ENCODE measurements around the gene CDKN1A.

The CDKN1A gene

GRCh38 chr6:36678488-36679042, at the start of gene CDKN1A (continued):
- TF ChIP-seq FEZF1 (tag by site-specific recombination; IDR thresholded peaks at IDR 0.05) (no peak), ZNF133 (tag by site-specific recombination; IDR thresholded peaks at IDR 0.05) (peak; percentile 43; the same call in 1 of the 2 replicates), GLIS1 (tag by site-specific recombination; IDR thresholded peaks at IDR 0.05) (peak; percentile 53; the same call in 1 of the 2 replicates), ZSCAN4 (tag by site-specific recombination; IDR thresholded peaks at IDR 0.05) (peak; percentile 51), ZNF18 (tag by site-specific recombination; IDR thresholded peaks at IDR 0.05) (peak; percentile 96), ZFHX2 (tag by site-specific recombination; conservative IDR thresholded peaks at IDR 0.05) (no peak; the same call in 1 of the 2 replicates), ZNF707 (tag by site-specific recombination; IDR thresholded peaks at IDR 0.05) (no peak), PATZ1 (tag by site-specific recombination; IDR thresholded peaks at IDR 0.05) (peak; percentile 79), ZNF777 (tag by site-specific recombination; IDR thresholded peaks at IDR 0.05; ENCODE audit: borderline replicate concordance) (0 out of 2 replicates have a peak, but pooled peaks have one; percentile 33), GFI1B (tag by site-specific recombination; IDR thresholded peaks at IDR 0.05) (no peak), ZNF174 (tag by site-specific recombination; IDR thresholded peaks at IDR 0.05) (no peak), ZNF600 (tag by site-specific recombination; IDR thresholded peaks at IDR 0.05) (no peak; the same call in 1 of the 2 replicates), PRDM1 (tag by site-specific recombination; IDR thresholded peaks at IDR 0.05) (no peak), ZNF629 (tag by site-specific recombination; IDR thresholded peaks at IDR 0.05) (no peak), ZBTB48 (tag by site-specific recombination; IDR thresholded peaks at IDR 0.05) (no peak), ZNF324 (tag by site-specific recombination; IDR thresholded peaks at IDR 0.05) (peak; percentile 62), ZNF530 (tag by site-specific recombination; IDR thresholded peaks at IDR 0.05; ENCODE audit: low read depth) (no peak), ZNF157 (tag by site-specific recombination; IDR thresholded peaks at IDR 0.05) (no peak), ZNF449 (tag by site-specific recombination; IDR thresholded peaks at IDR 0.05) (peak; percentile 52; the same call in 1 of the 2 replicates), ZNF529 (tag by site-specific recombination; IDR thresholded peaks at IDR 0.05; ENCODE audit: insufficient replicate concordance) (no peak), ZNF555 (tag by site-specific recombination; conservative IDR thresholded peaks at IDR 0.05) (no peak), MYNN (tag by site-specific recombination; IDR thresholded peaks at IDR 0.05; ENCODE audit: borderline replicate concordance) (no peak), GLIS2 (tag by site-specific recombination; IDR thresholded peaks at IDR 0.05) (peak; percentile 91; the same call in 1 of the 2 replicates), ZNF416 (tag by site-specific recombination; IDR thresholded peaks at IDR 0.05) (no peak), ZNF704 (tag by site-specific recombination; IDR thresholded peaks at IDR 0.05) (no peak), ZNF48 (tag by site-specific recombination; IDR thresholded peaks at IDR 0.05) (no peak), ZNF148 (tag by site-specific recombination; IDR thresholded peaks at IDR 0.05; ENCODE audit: borderline replicate concordance) (no peak), ZNF837 (tag by site-specific recombination; IDR thresholded peaks at IDR 0.05) (no peak; the same call in 1 of the 2 replicates), ZNF610 (tag by site-specific recombination; IDR thresholded peaks at IDR 0.05; ENCODE audit: borderline replicate concordance) (peak; percentile 86)
